ENCODE data around the gene FRA10AC1.

Gene FRA10AC1, protein sequence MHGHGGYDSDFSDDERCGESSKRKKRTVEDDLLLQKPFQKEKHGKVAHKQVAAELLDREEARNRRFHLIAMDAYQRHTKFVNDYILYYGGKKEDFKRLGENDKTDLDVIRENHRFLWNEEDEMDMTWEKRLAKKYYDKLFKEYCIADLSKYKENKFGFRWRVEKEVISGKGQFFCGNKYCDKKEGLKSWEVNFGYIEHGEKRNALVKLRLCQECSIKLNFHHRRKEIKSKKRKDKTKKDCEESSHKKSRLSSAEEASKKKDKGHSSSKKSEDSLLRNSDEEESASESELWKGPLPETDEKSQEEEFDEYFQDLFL

DNA sequence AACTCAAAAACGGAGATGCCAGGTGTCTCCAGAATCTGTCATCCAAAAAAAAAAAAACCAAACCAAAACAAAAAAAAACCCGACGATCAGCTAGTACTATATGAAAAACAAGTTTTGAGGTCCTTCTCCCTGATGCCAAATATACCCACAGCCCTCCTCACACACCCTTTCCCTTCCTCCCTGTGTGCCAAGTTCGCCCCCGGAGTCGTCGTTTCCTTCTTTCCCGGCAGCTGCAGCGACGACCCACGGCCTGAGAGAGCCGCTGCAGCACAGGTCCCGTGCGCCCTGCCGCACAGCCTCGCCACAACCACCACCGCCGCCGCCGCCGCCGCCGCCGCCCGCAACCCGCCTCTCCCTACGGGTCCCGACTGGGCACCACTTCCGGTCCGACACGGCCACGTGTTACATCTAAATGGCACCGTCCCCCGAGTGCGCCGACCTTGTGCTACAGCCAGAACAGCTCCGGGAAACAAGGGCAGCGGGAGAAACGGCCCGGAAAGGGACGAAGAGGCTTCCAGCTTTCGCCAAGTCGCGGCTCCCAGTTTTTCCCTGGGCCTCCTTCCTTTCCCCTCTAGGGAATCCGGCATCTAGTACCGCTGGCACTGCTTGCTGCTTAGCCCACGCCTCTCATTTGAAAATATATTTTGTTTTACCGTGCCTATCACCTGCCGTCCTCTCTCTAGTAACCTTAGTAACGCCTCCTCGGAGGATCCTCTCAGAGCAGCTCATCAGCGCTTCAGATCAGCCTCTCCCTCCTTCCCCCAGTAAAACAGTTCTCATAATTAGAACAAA lies at the start of gene FRA10AC1:
TSS of gene FRA10AC1 (minus strand) at position 383 of the 792 bp plus-strand sequence. CDS start 2,486 bp downstream, outside the sequence.
- DNase-seq: peak; percentile 91 to 92

DNA sequence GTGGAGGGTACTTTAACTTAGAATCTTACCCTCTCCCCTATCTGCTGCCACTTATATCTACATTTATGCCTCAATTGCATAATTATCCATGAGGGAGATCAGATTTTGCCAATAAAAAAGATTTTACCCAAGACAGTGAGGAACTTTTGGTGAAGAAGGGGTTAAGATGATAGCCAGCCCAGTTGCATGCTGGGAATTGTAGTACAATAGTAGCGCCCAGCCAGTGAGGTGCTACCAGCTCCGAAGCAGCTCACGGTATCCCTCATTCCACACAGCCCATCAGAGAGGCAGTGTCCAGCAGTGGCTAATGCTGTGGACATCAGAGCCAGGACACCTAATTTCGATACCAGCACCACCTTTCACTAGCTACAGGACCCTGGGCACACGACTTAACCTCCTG lies 49.4 kb upstream of the FRA10AC1 start:
- peak in 1 of 2 donors; percentile 4 for DNase-seq

DNA sequence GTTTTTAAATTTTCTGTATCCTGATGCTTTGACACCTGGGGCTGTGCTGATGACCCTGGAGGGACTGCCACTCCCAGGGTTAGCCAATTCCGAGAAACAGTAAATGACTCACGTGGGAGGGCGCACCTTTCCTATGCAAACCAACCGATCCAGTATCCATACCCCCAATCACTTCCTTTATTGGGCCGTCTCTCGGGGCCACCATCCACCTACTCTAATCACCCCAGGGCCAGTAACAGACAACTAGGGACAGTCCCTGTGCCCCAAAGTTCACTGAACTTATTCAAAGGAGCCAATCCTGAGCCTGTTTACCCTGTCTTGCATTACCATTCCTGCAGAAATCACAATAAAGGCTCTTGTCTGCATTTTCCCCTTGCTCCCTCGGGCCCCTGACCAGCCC lies 48.7 kb upstream of the FRA10AC1 start:
- no peak for DNase-seq

DNA sequence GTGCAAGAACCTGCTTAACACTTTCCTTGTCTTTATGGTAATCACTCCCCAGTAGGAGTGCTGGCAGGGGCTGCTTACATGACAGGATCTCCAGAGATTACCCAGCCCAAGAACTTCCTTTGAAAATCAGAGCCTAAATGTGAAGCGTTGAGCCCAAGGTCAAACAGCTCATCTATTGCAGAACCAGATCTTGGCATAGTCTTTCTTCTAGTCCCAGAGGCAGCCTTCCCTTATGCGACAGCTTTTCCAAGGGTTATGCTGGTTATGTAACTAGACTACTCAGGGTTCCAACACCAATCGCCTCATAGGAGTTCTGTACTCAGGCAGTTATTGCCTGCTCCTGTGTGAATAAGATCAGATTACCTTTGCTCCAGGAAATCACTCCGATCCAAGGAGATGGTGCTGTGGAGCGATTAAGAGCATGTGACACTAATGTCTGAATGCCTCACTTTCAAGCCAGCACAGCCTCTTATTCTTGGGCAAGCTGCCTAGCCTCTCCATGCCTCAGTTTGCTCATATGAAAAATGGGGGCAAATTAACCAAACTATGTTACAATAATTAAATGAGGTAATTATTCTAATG lies 46.9 kb upstream of the FRA10AC1 start:
- DNase-seq: no peak

DNA sequence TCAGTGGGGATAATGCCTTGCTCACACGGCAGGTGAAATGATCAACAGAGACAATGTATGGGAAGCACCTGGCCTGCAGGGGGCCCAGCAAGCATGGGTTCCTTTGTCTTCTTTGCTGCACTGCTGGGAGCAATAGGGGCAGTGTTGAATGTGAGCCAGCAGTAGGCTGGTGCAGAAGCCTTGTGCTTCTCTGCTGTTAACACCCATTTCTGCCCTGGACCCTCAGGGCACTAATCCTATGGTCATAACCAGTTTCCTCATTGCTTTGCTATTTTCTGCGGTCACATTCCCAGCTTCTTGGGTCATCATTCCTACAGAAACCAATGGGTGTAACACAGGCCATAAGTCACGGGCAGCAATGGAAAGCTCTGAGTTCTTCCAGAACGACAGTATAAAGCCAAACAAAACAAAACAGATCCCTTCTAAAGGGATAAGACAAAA lies 44.5 kb upstream of the FRA10AC1 start:
- peak in 1 of 2 donors; percentile 14 for DNase-seq

DNA sequence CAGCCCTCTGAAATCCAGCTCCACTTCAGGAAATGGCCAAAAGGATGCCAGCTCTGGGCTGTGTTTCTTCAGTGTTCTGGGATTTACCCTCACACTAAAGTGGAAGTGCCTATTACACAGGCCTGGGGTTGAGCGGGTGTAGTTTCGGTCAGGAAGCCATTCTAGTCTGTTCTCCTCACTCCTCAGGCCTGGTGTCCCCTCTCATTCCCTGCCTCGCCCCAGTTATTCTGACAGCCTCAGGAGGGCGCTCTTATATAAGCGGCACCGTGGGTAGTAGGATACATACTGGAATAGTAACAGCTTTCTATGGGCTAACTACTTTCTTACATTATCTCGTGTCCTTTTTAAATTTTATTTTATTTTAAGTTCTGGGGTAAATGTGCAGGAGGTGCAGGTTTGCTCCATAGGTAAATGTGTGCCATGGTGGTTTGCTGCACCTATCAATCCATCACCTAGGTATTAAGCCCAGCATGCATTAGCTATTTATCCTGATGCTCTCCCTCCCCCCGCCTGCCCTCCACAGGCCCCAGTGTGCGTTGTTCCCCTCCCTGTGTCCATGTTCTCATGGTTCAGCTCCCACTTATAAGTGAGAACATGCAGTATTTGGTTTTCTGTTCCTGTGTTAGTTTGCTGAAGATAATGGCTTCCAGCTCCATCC lies 43.1 kb upstream of the FRA10AC1 start:
- DNase-seq: no peak

DNA sequence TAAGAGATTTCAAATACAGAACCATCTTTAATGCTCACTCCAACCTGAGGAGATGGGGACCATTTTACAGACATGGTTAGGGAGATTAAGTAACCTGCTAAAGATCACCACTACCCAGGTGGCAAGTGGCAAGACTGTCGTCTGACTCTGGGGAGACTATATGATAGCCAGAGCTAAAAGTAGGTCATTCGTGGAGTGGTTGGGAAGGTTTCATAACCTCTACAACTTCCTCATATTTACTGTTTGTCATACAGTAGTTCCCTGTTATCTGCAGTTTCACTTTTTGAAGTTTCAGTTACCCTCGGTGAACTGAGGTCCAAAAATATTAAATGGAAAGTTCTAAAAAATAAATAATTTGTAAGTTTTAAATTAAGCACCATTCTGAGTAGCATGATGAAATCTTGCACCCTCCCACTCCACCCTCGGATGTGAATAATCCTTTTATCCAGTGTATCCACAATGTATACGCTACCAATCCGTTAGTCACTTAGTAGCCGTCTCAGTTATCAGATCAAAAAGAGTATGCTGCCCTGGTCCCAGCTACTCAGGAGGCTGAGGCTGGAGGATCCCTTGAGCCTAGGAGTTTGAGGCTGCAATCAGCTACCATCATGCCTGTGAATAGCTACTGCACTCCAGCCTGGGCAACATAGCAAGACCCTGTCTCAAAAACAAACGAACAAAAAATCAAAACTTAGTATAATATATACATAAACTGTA lies 40.4 kb upstream of the FRA10AC1 start:
- no peak for DNase-seq

DNA sequence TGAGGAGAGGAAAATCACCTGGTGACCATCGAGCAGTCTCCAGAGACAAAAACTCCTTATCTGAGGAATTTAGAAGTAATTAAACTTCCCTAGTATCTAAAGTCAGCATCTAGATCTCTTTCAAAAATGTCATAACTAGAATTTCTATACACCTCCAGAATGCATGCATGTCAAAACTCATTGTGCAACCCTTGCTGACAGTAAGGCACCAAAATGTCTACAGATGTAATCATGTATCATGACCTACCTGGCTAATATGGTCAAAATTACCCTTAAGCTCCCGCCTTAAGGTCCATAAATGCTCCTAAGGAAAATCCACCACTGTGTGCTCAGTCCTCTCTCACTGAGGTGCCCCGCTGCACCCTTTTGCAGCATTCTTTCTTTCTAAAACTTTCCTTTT lies 39.0 kb upstream of the FRA10AC1 start:
- DNase-seq: no peak

DNA sequence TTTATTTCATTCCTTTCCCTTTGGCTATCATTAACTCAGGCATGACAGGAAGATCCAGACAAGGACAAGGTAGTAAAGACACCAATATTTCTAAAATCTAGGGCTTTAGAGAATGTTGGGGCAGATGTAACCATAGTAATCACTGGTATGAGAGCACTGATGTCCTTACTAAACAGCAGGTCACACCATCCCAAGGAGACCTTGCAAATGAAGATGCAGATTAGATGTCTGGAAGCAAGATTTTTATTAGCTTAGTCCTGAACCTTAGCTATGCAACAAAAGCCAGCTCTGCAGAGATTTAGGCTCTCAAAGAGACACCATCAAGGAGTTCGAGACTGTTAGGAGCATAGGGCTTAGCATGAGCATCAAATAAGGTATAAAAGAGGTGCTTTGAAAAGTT lies 23.6 kb upstream of the FRA10AC1 start:
- no peak for DNase-seq

DNA sequence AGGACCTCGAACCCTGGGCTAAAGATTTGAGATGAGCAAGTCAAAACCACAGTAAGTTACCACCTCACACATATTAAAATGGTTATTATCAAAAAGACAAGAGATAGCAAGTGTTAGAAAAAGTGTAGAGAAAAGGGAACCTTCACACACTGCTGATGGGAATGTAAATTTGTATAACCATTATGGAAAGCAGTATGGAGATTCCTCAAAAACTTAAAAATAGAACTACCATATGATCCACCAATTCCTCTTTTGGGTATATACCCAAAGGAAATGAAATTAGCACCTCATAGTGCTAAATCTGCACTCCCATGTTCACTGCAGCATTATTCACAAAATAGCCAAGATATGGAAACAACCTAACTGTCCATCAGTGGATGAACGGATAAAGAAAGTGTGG lies 20.8 kb upstream of the FRA10AC1 start:
- DNase-seq: no peak

DNA sequence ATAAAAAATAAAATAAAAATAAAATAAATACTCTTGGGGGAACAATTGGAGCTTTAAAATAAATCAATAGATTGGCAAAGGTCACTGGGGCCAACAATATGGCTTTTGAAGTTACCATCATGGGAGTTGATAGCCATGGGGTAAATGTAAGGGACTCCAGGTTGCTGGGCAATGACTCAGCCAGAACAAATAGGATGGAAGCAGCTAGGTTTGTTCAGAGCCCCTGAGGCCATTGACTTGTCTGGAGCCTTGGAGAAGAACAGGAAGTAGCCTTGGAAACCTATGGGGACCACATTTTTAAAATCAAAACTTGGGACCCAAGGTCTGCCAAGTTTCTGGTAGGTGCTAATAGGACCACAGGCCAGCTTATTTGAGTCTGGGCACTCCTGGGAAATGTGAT lies 20.2 kb upstream of the FRA10AC1 start:
- DNase-seq: no peak

DNA sequence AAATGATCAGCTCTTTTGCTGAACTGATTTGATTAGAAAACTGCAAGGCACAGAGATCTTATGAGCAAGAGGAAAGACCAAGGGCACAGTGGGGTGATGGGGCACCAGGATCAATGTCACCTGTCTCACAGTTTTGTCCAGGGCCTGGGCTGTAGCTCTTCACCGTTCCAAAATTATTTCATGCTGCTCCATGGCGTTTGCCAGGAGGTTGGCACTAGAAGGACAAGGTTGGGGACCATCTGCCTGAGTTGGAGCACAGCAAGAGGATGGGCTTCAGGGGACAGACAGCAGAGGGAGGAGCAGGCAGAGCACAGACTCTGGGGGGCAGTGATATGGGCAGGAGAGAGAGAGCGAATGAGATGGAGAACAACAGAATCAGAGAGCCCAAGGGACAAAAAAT lies 17.5 kb upstream of the FRA10AC1 start:
- no peak for DNase-seq

DNA sequence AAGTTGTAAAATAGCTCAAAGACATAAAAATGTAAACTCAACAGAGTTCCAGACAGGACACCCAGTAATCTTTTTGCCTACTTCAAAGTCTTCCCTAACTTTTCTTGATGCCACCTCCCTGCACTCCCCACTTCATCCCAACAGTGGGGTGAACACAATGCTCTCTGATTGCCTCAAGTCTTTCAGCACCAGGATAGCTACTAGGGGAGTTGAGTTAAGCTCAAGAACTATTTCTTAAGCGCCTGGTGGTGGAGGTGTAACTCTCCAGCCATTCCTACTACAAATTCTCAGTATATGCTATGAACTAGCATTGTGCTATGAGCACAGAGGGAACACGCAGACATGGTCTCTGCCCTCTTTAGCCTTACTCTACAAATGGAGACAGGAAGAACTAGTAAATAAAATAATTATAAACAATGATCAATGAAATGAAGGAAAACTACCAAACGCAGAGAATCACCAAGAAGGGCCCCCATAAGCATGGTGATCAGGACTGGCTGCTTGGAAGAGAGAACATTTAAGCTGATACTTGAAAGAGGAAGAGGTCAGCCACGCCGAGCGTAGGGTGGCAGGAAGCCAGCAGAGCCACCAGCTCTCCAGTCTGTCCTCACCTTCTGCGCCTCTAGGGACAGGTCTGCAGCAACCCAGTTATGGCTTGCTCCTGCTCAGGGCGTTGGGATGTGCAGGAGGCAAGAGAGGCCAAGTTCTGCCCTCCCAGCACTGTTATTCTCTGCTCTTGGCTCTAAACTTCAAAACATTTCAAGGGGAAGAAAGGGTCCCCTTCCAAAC lies 16.7 kb upstream of the FRA10AC1 start:
- no peak for DNase-seq

DNA sequence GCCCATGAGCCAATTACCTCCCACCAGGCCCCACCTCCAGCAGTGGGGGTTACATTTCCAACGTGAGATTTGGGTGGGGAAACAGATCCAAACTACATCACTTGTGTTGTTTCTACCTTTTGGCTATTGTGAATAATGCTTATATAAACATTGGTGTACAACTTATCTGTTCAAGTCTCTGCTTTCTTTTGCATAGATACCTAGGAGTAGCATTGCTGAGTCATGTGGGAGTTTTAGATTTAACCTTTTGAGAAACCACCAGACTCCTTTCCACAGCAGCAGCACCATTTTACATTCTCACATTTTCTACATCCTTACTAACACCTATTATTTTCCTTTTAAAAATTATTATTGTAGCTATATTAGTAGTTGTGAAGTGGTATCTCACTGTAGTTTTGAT lies 14.4 kb upstream of the FRA10AC1 start:
- DNase-seq: no peak

DNA sequence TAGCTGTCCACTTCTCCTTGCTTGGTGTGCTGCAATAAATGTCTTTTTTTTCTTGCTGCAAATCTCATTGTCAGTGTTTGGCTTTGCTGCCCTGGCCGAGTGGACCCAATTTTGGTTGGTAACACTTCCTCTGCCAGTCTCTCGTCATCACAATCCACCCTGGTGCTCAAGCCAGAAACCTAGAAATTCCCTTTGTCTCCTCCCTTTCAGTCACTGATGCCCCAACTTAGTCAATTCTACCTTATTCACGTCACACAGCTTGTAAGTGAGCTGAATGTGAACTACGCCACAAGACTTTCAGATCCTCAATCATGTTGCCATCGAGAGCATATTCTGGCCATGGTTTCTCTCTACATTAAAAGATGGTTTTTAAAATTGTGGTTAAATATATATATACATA lies 13.0 kb upstream of the FRA10AC1 start:
- DNase-seq: no peak

DNA sequence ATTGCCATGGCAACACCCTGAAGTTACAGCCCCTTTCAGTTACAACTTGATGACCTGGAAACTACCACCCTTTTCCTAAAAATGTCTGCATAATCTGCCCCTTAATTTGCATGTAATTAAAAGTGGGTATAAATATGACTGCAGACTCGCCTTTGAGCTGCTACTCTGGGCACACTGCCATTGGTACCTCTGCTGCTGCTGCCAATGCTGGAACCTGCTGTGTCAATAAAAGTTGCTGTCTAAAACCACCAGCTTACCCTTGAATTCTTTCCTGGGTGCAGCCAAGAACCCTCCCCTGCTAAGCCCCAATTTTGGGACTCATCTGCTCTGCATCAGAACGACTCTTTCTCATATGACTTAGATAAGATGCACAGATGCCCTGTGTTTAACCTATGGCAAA lies 10.2 kb upstream of the FRA10AC1 start:
- DNase-seq: no peak

DNA sequence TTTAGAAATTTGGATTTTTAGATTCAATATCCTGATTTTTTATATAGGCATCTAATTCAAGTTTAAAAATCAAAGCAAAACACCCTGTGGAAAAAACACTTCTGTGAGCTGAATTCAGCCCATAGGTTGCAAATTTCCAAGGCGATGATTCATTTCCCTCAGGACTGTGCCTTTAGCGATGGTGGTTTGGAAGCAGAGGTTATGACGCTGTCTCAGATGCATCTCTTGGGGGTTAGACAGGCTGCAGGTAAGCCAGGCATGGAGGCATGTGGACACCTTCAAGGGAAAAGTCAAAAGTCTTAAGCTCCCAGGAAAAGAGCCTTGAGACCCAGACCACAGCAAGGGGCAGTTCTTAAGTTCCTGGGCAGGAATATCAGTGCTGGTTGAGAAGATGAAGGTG lies 9.5 kb upstream of the FRA10AC1 start:
- DNase-seq: no peak

DNA sequence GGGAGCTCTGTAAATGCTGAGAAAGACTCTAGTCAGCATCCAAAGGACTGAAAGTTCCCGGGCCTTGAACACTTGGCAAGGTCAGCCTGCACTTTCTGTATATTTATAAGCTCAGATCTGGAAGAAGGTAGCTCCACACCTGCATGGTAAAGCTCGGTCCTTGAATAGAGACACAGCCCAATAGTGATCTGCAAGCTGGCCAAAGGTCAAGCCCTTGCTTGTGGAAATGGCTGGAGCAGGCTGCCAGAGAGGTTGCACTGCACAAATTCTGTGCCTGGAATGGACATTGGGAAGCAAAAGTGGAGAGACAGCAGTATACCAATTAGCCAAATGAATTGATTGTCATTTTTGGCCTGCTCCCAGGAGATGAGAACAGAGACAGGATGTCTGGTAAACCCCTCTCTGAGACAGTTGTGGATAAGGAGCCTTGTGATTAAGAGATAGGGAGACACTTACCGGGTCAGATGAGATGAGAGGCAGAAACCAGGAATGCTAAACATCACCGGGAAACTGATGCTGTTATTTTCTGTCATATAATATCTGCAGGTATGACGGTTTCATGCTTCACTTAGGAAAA lies 8.0 kb upstream of the FRA10AC1 start:
- DNase-seq: no peak

DNA sequence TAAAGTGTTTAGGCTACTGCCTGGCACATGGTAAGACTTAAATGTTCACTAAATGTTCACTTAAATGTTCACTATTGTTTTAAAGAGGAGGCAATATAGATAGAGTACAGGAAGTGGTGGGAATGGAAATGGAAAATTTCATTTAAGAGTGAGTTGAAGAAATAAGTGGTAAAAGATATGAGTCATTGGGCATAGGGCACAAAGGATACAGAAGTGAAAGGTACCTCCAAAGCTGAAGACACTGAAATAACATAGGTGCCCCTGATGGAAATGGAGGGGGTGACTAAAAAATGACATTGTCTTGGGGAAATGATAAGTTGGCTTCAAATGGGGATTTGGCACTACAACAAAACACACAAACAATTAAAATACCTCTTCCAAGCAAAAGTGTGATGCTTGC lies 5.2 kb upstream of the FRA10AC1 start:
- DNase-seq: no peak

DNA sequence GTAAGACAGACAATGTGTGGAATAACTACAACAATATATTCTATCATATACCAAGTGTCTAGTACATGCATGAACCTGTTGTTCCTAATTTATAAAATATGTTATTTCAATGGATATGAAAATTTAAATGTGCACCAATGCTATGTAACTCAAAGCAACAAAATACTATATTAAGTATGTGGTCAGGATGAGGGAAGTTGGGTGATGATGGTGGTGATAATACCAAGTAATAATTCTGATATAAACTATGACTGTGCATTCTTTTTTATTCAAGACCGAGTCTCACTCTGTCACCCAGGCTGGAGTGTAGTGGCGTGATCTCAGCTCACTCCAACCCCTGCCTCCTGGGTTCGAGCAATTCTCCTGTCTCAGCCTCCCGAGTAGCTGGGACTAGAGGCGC lies 2.1 kb upstream of the FRA10AC1 start:
- DNase-seq: no peak

DNA sequence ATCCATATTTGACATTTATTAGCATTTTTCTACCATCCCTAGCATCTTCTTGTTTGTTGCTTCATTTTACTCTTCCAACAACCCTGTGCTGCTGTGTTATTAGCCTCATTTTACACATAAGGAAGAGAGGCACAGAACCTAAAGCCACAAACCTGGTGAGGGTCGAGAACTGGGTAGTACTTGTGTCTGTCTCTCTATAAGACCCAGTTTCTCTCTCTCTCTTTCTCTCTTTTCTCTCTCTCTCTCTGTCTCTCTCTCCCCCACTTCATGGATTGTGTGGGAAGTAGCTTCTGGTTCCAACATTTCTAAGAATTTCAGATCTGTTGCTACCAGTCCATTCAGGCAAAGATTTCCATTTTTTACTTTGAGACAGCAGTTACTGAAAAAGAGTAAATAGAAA lies 1.4 kb upstream of the FRA10AC1 start:
- DNase-seq: no peak

DNA sequence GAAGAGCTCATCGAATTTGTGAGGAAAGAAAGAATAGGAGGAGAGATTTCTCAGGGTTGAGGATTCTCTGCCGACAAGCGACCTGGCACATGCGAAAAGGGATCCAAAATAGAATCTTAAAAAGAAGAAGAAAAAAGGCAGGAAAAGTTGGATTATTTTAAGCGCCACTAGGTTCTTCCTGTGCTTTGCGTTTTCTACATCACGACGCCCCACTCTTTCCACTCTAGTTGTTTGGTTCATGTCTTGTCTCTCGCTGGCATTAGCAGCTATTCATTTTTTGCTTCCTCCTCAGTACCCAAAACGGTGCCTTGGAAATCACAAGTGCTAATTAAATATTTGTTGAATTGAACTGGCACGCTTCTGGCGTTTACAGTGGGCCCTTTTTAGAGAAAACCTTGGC lies 674 bp upstream of the FRA10AC1 start:
- DNase-seq: no peak
